ENCODE data around the gene TAPT1. TPM values are rescaled to one million over a fixed set of nuclear protein-coding genes. Genes with fewer than 3 reads are reported as not detected.
"Not testable (repeated sequence)": the region's sequence is repeated elsewhere in the genome, so short reads cannot be mapped to it uniquely, and the experiment has no call there.

The TAPT1 gene
- total RNA-seq, 1 donor from 2014 or later = 31.8 TPM

DNA sequence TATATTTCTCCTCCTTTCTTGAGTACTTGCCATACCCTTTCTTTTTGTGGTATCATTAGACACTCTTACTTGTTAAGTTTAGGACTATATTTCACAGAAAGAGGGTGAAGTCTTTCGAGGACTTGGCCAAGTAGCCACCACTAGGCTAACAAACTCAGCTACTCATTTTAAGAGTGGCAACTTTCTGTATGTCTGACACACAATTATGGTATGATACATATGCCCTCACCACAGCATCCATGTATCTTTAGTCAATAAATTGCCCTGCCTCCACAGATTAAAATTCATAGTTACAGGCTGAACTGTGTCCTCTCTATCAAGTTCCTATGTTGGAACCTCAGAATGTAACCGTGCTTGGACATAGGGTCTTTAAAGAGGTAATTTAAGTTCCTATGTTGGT, 23.2 kb downstream of the TAPT1 start:
- no peak for DNase-seq (ENCODE audit: low spot score)
- Mint-ChIP-seq H3K27ac (no peak overlapping the region), H3K4me1 (ENCODE audit: low read depth) (peaks cover 38% of the 10 kb centered on the region), H3K4me3 (no peak overlapping the region), H3K27me3 (ENCODE audit: insufficient read depth) (no peaks in the 10 kb centered on the region), H3K9me3 (no peaks in the 10 kb centered on the region), H3K36me3 (ENCODE audit: low read depth) (peaks cover 22% of the 10 kb centered on the region)
- intact Hi-C loops (cut with micrococcal nuclease) = no loop called here

DNA sequence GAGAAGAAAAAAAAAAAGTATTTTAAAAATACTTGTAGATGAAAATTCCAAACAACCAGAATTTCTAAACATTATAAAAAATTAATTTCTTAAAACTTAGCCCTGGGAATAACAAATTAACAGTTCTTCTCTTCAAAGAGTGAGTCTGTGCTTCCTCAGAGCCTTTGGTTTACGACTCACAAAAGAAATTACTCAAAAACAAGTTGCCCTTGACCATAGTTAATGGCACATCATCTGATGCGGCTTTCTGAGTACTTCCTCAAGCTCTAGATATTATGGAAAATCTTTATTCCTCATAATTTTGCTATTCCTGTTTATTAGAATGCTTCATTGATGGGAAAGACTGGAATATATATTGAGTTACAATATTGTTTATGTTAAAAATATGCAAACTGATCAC, 23.7 kb downstream of the TAPT1 start:
- peaks cover 34% of the 10 kb centered on the region for H3K4me1 Mint-ChIP-seq (ENCODE audit: low read depth)
- H3K27me3 Mint-ChIP-seq (ENCODE audit: insufficient read depth) = no peaks in the 10 kb centered on the region
- no peak overlapping the region for H3K4me3 Mint-ChIP-seq
- no peak for DNase-seq (ENCODE audit: low spot score)
- H3K27ac Mint-ChIP-seq = no peak overlapping the region
- H3K9me3 Mint-ChIP-seq = no peaks in the 10 kb centered on the region
- peaks cover 21% of the 10 kb centered on the region for H3K36me3 Mint-ChIP-seq (ENCODE audit: low read depth)
- intact Hi-C loops (cut with micrococcal nuclease) = no loop called here

DNA sequence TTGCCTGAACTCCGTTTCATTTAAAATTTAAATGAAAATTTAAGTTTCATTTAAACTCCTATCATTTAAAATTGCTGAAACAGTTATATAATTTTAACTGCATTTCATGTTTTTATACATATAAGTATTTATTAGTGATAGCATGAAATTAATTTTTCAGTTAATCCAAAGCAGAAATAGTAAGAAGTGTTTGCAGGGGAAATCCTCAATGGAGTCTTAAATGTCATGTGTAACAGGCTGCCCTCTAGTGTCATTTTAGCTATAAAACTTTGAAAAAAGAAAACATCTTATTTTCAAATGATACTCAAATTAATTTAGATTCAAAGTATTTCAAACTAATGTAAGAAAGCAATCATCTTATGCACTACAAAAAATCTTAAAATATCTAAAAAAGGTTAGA, 27.2 kb downstream of the TAPT1 start:
- no peak for DNase-seq (ENCODE audit: low spot score)
- Mint-ChIP-seq H3K27ac (no peak overlapping the region), H3K4me1 (ENCODE audit: low read depth) (peaks cover 25% of the 10 kb centered on the region), H3K4me3 (no peak overlapping the region), H3K27me3 (ENCODE audit: insufficient read depth) (no peaks in the 10 kb centered on the region), H3K36me3 (ENCODE audit: low read depth) (peaks cover 16% of the 10 kb centered on the region), H3K9me3 (no peaks in the 10 kb centered on the region)
- intact Hi-C loops (cut with micrococcal nuclease) = loop anchor here (1.0 kb wide), 1 partner anchor 173 kb away; no protein-coding TSS in a partner anchor

DNA sequence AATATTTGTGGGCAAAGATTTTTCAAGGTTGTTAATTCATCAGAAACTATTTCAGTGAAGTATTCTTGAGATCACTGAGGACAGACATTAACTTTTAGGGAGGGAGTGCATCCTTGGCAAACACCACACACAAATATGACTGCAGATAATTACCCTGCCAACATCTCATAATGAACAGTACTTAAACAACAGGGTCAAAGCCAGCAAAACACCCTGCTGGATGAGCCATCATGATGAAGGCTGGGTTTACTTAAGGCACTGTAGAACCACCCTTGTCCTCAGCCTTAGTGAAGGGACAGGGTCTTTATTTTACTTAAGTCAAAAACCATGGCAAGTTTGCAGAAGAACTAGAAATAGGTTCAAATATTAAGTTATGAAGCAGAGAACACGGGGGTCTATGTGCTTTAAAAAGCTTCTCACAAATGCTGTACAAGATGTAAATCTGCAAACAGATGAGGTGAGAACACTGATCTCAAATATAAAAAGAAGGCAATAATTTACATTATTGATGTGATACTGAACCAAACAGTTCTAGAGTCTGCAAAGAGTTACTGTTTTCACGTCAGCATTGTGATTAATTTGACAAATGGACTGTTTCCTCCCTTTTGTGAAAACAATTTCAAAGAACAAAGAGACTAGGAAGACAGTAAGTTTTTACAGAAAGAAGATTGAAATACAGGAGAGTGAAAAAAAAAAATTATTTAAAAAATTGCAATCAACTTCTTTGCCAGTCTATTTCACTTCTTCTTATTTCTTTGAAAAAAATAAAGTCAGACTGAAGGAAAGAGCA, 28.2 kb downstream of the TAPT1 start:
- intact Hi-C loops (cut with micrococcal nuclease) = no loop called here

DNA sequence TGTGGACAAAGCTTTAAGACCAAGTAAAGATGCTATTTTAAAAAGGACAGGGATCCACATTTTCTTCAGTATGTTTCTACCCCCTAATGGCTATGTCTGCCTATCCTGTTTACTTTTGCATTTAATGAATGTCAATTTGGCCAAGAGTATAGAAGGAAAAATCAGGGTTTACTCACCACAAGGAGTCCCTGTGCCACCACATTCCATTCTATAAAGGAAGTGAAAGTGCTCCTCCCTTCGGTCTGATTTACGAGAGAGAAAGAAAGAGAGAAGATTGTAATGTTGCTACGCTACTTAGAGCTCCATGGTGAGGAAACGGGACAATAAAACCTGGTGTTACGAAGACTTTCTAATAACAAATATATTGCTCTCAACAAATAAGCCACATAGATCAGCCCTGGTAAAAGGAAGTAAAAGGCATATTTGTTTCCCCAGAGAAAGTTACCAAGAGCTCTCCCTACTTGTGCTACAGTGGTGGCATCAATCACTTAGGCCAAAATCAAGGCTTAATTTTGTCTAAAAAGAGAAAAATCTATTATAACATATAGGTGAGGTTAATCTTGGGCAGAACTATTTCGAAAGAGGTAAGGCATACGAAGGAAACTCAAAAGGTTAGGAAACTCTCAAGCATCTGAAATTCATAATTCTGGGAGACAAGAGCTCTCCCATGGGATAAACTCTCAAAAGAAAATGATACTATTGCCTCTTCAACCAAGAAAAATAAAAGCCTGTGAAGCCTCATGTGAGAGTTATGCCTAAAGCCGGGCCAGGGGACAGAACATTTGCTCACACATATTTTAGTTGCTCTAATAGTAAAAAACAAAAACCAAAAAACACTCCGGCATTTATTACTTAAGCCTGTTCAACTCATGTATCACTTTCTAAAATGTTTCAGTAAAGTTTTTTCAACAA, 29.5 kb downstream of the TAPT1 start:
- Mint-ChIP-seq H3K4me3 (no peak overlapping the region), H3K27ac (no peak overlapping the region), H3K4me1 (ENCODE audit: low read depth) (peaks cover 20% of the 10 kb centered on the region), H3K9me3 (no peaks in the 10 kb centered on the region), H3K27me3 (ENCODE audit: insufficient read depth) (no peaks in the 10 kb centered on the region), H3K36me3 (ENCODE audit: low read depth) (peaks cover 23% of the 10 kb centered on the region)
- intact Hi-C loops (cut with micrococcal nuclease) = no loop called here
- no peak for DNase-seq (ENCODE audit: low spot score)

More for the DNA sequence above, 28.2 kb downstream of the TAPT1 start:
- Mint-ChIP-seq H3K9me3 (no peaks in the 10 kb centered on the region), H3K27me3 (ENCODE audit: insufficient read depth) (no peaks in the 10 kb centered on the region), H3K36me3 (ENCODE audit: low read depth) (peaks cover 18% of the 10 kb centered on the region), H3K27ac (no peak overlapping the region), H3K4me1 (ENCODE audit: low read depth) (peaks cover 21% of the 10 kb centered on the region), H3K4me3 (no peak overlapping the region)
- DNase-seq (ENCODE audit: low spot score) = no peak

DNA sequence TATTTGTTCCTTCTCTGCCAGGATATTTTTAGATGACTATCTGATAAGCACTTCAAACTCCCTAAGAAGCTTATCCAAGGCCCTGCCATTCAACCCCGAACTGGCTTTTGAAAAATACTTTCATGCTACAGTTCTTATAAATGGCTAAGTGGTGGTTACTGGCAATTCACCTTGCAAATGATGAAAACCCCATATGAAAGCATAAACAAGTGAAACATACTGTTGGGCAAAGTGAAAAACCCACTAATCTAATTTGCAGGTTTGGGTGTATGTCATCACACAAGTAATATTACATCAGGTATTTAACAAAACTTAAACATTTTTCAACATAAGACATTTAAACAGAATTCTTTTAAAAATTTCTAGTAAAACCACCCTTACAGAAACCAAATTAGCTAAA, 31.1 kb downstream of the TAPT1 start:
- peaks cover 20% of the 10 kb centered on the region for H3K4me1 Mint-ChIP-seq (ENCODE audit: low read depth)
- H3K27me3 Mint-ChIP-seq (ENCODE audit: insufficient read depth) = no peaks in the 10 kb centered on the region
- no peaks in the 10 kb centered on the region for H3K9me3 Mint-ChIP-seq
- DNase-seq (ENCODE audit: low spot score) = no peak
- no peak overlapping the region for H3K4me3 Mint-ChIP-seq
- peaks cover 22% of the 10 kb centered on the region for H3K36me3 Mint-ChIP-seq (ENCODE audit: low read depth)
- H3K27ac Mint-ChIP-seq = no peak overlapping the region
- intact Hi-C loops (cut with micrococcal nuclease) = no loop called here

DNA sequence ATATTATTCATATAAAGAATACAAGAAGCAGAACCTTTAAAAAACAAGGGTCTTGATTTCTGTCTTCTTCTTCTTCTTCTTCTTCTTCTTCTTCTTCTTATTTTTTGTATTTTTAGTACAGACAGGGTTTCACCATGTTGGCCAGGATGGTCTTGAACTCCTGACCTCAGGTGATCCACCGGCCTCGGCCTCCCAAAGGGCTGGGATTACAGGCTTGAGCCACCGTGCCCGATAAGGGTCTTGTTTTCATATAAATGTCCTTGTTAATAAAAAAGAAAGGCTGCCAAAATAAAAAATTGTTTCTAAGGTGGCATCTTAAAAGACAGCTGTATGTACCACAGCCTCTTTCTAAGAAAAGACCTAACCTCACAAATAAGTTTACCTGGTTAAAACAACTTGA, 31.5 kb downstream of the TAPT1 start:
- DNase-seq (ENCODE audit: low spot score); H3K4me3 Mint-ChIP-seq; H3K27ac Mint-ChIP-seq; intact Hi-C loops (cut with micrococcal nuclease); H3K9me3 Mint-ChIP-seq; H3K27me3 Mint-ChIP-seq (ENCODE audit: insufficient read depth): not testable (repeated sequence)
- Mint-ChIP-seq H3K4me1 (ENCODE audit: low read depth) (peaks cover 20% of the 10 kb centered on the region), H3K36me3 (ENCODE audit: low read depth) (peaks cover 22% of the 10 kb centered on the region)

DNA sequence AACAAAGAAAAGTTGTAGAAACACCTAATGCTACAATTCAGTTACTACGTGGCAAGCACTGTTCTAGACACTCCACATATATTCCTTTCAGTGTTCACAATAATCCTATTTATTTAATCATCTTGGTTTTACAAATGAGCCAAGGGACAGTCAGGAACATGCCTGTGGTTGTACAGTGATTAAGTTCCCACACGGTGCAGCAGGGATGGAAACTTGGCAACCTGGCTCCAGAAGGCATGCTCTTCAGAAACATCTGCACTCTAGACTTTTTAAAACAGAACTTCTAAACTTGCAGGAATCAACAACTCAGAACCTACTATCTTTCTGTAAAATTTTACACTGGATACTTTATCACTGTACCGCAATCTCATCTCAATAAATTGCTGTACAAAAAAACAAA, 32.1 kb downstream of the TAPT1 start:
- Mint-ChIP-seq H3K36me3 (ENCODE audit: low read depth) (peaks cover 28% of the 10 kb centered on the region), H3K4me1 (ENCODE audit: low read depth) (peaks cover 20% of the 10 kb centered on the region), H3K27ac (no peak overlapping the region), H3K4me3 (no peak overlapping the region), H3K27me3 (ENCODE audit: insufficient read depth) (no peaks in the 10 kb centered on the region), H3K9me3 (no peaks in the 10 kb centered on the region)
- intact Hi-C loops (cut with micrococcal nuclease) = no loop called here
- DNase-seq (ENCODE audit: low spot score) = no peak

DNA sequence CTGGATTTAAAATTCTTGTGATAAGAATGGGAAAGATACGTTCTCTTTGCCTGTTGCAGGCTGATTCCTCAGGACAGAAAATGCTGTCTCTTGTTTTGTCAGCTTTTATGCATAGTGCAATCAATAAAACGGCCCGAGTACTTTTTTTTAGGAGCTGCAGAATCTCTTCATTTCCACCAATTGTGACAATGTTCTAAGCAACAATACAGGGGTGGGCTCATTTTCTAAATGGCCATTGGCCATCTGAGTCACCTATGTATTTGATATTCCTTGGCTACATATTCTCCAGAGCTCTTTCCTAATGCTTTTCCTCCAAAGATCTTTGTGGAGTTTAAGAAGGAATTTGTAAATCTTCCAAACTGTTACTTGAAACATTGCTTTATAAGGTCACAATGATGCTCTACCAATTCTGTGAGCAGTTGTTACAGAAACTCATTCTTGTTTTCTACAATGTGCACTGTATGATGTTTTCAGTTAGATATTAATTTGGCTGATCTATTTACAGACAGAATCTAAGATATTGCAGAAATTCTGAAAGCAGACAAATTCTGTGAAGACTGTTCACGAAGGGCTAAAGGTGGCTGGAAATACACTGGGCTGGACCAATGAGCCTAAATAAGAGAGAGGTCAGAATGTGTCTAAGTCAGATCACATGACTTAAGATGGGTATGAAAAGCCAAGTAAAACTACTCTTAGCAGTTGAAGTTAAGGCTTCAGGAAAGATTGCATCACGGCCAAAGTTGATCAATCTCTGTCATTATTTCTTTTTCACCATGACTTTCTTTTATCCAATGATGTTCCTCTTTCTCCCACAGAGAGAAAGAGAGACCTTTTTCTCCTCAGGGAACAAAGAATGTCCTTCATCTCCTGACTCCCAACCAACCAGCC, 33.4 kb downstream of the TAPT1 start:
- H3K9me3 Mint-ChIP-seq = no peaks in the 10 kb centered on the region
- peaks cover 28% of the 10 kb centered on the region for H3K36me3 Mint-ChIP-seq (ENCODE audit: low read depth)
- H3K4me3 Mint-ChIP-seq = no peak overlapping the region
- intact Hi-C loops (cut with micrococcal nuclease) = no loop called here
- no peaks in the 10 kb centered on the region for H3K27me3 Mint-ChIP-seq (ENCODE audit: insufficient read depth)
- H3K27ac Mint-ChIP-seq = no peak overlapping the region
- H3K4me1 Mint-ChIP-seq (ENCODE audit: low read depth) = peaks cover 20% of the 10 kb centered on the region
- no peak for DNase-seq (ENCODE audit: low spot score)

DNA sequence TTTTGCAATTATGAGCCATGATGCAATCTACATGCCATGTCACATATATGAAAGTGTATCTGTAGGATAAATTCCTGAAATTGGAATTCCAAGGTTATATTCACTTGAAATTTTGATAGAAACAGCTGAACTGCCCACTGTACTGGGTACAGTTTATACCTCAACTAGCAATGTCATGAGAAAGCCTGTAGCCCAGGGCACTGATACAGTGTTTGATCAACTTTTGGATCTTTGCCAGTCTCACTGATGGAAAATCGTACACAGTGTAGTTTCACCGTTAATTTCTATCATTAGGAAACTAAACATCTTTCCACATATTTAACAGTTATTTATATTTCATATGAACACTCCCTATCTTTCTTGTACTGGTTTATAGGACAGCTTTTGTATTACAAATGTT, 34.2 kb downstream of the TAPT1 start:
- H3K27me3 Mint-ChIP-seq (ENCODE audit: insufficient read depth) = no peaks in the 10 kb centered on the region
- peaks cover 19% of the 10 kb centered on the region for H3K4me1 Mint-ChIP-seq (ENCODE audit: low read depth)
- intact Hi-C loops (cut with micrococcal nuclease) = no loop called here
- H3K4me3 Mint-ChIP-seq = no peak overlapping the region
- peaks cover 29% of the 10 kb centered on the region for H3K36me3 Mint-ChIP-seq (ENCODE audit: low read depth)
- H3K27ac Mint-ChIP-seq = no peak overlapping the region
- no peaks in the 10 kb centered on the region for H3K9me3 Mint-ChIP-seq
- DNase-seq (ENCODE audit: low spot score) = no peak

DNA sequence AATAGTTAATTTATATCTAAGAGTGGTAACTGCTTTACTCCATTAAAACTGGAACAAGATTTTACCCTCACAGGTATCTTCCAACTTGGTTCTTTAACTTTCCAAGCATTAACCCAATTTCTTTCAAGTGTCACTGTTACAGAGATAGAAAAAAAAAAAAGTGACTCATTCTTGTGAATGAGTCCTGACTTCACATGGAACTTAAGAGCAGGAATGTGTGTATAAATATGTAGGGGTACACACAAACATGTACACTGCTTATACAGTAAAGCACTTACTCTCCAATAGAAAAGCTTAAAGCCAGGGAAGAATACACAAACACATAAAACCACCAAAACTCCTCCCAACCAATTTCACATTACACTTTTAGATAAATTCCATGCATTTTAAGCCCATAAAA, 38.8 kb downstream of the TAPT1 start:
- no peak overlapping the region for H3K4me3 Mint-ChIP-seq
- H3K36me3 Mint-ChIP-seq (ENCODE audit: low read depth) = peaks cover 18% of the 10 kb centered on the region
- H3K27ac Mint-ChIP-seq = no peak overlapping the region
- intact Hi-C loops (cut with micrococcal nuclease) = no loop called here
- no peaks in the 10 kb centered on the region for H3K9me3 Mint-ChIP-seq
- no peaks in the 10 kb centered on the region for H3K4me1 Mint-ChIP-seq (ENCODE audit: low read depth)
- no peak for DNase-seq (ENCODE audit: low spot score)
- H3K27me3 Mint-ChIP-seq (ENCODE audit: insufficient read depth) = no peaks in the 10 kb centered on the region

DNA sequence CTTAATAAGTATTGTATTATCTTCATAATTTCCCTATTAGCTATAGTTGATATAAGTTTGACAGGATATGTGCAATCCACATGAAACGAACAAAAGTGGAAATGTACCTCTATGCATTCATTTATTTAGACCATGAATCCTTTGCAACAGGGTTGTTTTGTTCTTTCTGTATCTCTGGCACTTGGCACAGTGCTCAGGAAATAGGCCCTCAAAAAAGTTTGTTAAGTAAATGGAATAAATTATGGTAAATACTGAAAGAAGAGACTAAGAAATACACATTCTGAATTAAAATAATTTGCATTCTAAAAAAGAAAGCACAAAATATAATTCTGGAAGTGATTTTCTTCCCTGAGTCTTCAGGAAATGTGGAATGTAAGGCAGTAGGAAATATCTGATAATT, 39.3 kb downstream of the TAPT1 start:
- Mint-ChIP-seq H3K4me1 (ENCODE audit: low read depth) (no peaks in the 10 kb centered on the region), H3K27ac (no peak overlapping the region), H3K9me3 (no peaks in the 10 kb centered on the region), H3K36me3 (ENCODE audit: low read depth) (peaks cover 18% of the 10 kb centered on the region), H3K27me3 (ENCODE audit: insufficient read depth) (no peaks in the 10 kb centered on the region), H3K4me3 (no peak overlapping the region)
- DNase-seq (ENCODE audit: low spot score) = no peak
- intact Hi-C loops (cut with micrococcal nuclease) = no loop called here

All from activated T-helper 1 cell treated with anti-CD3 and anti-CD28 coated beads, Interleukin-12 subunit alpha, Interleukin-12 subunit beta, Interleukin-2, Interleukin-4 antibody, amounts not matched to agents 30 ng/mL and 10 ng/mL and 1 ng/mL, durations not matched to agents 14 hours and 24 hours and 36 hours (primary cell).